Astrocyte (in vitro differentiated cells and primary cell): Measurements from ENCODE around the gene ARIH1. TPM values are rescaled to one million over a fixed set of nuclear protein-coding genes. Genes with fewer than 3 reads are reported as not detected.

Source experiments
- DNase-seq: peaks from one replicate; pipeline ENCODE4 v3.0.0-alpha.2; 2010; ENCODE audit warnings: low read depth
- FAIRE-seq: peaks from 2 replicates; lab custom pipeline; 2011; peaks lifted over from hg19 to GRCh38; lab: Jason Lieb, UNC
- H2AFZ ChIP-seq: 2 replicates; pipeline ENCODE4 v1.6.0; 2012; ENCODE audit warnings: low read depth, low read length, inconsistent platforms
- H3K27ac ChIP-seq: 2 replicates; pipeline ENCODE4 v1.5.1; 2011; ENCODE audit warnings: low read depth, low read length, inconsistent platforms
- H3K27me3 ChIP-seq: 2 replicates; pipeline ENCODE4 v1.6.0; 2011; ENCODE audit warnings: low read length, inconsistent platforms; ENCODE audit not compliant: insufficient read depth
- H3K36me3 ChIP-seq: 2 replicates; pipeline ENCODE4 v1.5.1; 2011; ENCODE audit warnings: low read length, inconsistent platforms; ENCODE audit not compliant: insufficient read depth
- H3K4me1 ChIP-seq: 2 replicates; pipeline ENCODE4 v1.5.1; 2011; ENCODE audit warnings: low read length, inconsistent platforms; ENCODE audit not compliant: insufficient read depth
- H3K4me2 ChIP-seq: 2 replicates; pipeline ENCODE4 v1.6.0; 2012; ENCODE audit warnings: low read length, inconsistent platforms
- H3K4me3 ChIP-seq: 2 replicates; pipeline ENCODE4 v1.5.1; 2011; ENCODE audit warnings: low read depth, mild to moderate bottlenecking, low read length, inconsistent platforms; ENCODE audit not compliant: insufficient read depth
- H3K79me2 ChIP-seq: 2 replicates; pipeline ENCODE4 v1.6.0; 2012; ENCODE audit warnings: mild to moderate bottlenecking, low read length, inconsistent platforms; ENCODE audit not compliant: insufficient read depth
- H3K9ac ChIP-seq: 2 replicates; pipeline ENCODE4 v1.6.0; 2012; ENCODE audit warnings: mild to moderate bottlenecking, low read length, inconsistent platforms
- H3K9me3 ChIP-seq: 2 replicates; pipeline ENCODE4 v1.5.1; 2012; ENCODE audit warnings: low read depth, mild to moderate bottlenecking, low read length, inconsistent platforms; ENCODE audit not compliant: insufficient read depth
- H4K20me1 ChIP-seq: 2 replicates; pipeline ENCODE4 v1.6.0; 2012; ENCODE audit warnings: low read length, inconsistent platforms; ENCODE audit not compliant: insufficient read depth
- H3K27ac Mint-ChIP-seq: one replicate; pipeline ENCODE4 v1.8.0; 2021; ENCODE audit warnings: mild to moderate bottlenecking, mixed read lengths; ENCODE audit not compliant: unreplicated experiment
- H3K27me3 Mint-ChIP-seq: one replicate; pipeline ENCODE4 v1.8.0; 2021; ENCODE audit warnings: low read depth, mixed read lengths; ENCODE audit not compliant: unreplicated experiment
- H3K36me3 Mint-ChIP-seq: one replicate; pipeline ENCODE4 v1.8.0; 2021; ENCODE audit warnings: low read depth, mixed read lengths; ENCODE audit not compliant: unreplicated experiment
- H3K4me1 Mint-ChIP-seq: one replicate; pipeline ENCODE4 v1.8.0; 2021; ENCODE audit warnings: low read depth, mixed read lengths; ENCODE audit not compliant: unreplicated experiment
- H3K4me3 Mint-ChIP-seq: one replicate; pipeline ENCODE4 v1.8.0; 2021; ENCODE audit warnings: mild to moderate bottlenecking, moderate library complexity, mixed read lengths; ENCODE audit not compliant: unreplicated experiment
- H3K9me3 Mint-ChIP-seq: one replicate; pipeline ENCODE4 v1.8.0; 2021; ENCODE audit warnings: mild to moderate bottlenecking, mixed read lengths; ENCODE audit not compliant: unreplicated experiment
- EZH2 ChIP-seq: IDR thresholded peaks from 2 replicates; pipeline ENCODE4 v1.6.1; 2012; ENCODE audit warnings: mild to moderate bottlenecking, low read length, inconsistent platforms; ENCODE audit not compliant: insufficient read depth
- total RNA-seq: library from RNA; stranded (reverse); gene quantifications from 2 replicates; pipeline ENCODE4 v1.2.1, GENCODE V29; 2021
- TF ChIP-seq, protein P1 (sequence below): IDR thresholded peaks from 2 replicates; pipeline ENCODE4 v1.5.1; 2011; ENCODE audit warnings: low read depth, mild to moderate bottlenecking, inconsistent platforms, low read length, moderate library complexity; ENCODE audit not compliant: insufficient read depth

Gene ARIH1
- total RNA-seq, 1 donor from 2014 or later = 212 TPM

DNA sequence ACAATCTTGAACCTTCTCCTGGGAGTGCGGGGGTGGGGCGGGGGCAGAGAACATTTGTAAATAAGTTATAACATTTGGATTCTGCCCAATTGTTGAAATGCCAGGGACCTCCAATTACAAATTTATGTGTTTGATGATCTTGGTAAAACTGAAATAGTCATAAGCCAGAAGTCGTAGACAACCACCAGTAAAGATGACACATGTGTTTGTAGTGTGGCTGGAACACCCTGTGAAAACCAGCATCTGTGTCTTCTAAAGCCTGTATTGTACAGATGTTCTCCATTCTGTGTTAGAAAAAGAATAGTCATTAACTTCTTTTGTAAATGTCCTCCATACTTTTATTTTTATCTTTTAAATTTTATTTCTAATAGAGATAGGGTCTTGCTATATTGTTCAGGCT, 61.8 kb downstream of the ARIH1 start:
- Mint-ChIP-seq H3K4me1 (peaks cover 11% of the 10 kb centered on the region), H3K4me3 (no peak overlapping the region), H3K27me3 (no peaks in the 10 kb centered on the region), H3K27ac (no peak overlapping the region), H3K9me3 (peaks cover 6% of the 10 kb centered on the region), H3K36me3 (peaks cover 5% of the 10 kb centered on the region)
- TF ChIP-seq, protein P1, sequence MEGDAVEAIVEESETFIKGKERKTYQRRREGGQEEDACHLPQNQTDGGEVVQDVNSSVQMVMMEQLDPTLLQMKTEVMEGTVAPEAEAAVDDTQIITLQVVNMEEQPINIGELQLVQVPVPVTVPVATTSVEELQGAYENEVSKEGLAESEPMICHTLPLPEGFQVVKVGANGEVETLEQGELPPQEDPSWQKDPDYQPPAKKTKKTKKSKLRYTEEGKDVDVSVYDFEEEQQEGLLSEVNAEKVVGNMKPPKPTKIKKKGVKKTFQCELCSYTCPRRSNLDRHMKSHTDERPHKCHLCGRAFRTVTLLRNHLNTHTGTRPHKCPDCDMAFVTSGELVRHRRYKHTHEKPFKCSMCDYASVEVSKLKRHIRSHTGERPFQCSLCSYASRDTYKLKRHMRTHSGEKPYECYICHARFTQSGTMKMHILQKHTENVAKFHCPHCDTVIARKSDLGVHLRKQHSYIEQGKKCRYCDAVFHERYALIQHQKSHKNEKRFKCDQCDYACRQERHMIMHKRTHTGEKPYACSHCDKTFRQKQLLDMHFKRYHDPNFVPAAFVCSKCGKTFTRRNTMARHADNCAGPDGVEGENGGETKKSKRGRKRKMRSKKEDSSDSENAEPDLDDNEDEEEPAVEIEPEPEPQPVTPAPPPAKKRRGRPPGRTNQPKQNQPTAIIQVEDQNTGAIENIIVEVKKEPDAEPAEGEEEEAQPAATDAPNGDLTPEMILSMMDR = no peak
- Histone ChIP-seq H3K9me3 (no peaks in the 10 kb centered on the region), H3K36me3 (no peaks in the 10 kb centered on the region), H3K79me2 (peaks cover 87% of the 10 kb centered on the region), H3K4me3 (no peak overlapping the region), H3K27me3 (no peaks in the 10 kb centered on the region), H4K20me1 (peaks cover 68% of the 10 kb centered on the region), H2AFZ (no peak overlapping the region), H3K9ac (no peak overlapping the region), H3K4me2 (no peak overlapping the region), H3K4me1 (no peaks in the 10 kb centered on the region), H3K27ac (no peak overlapping the region)
- DNase-seq (no peak), FAIRE-seq (no peak)

DNA sequence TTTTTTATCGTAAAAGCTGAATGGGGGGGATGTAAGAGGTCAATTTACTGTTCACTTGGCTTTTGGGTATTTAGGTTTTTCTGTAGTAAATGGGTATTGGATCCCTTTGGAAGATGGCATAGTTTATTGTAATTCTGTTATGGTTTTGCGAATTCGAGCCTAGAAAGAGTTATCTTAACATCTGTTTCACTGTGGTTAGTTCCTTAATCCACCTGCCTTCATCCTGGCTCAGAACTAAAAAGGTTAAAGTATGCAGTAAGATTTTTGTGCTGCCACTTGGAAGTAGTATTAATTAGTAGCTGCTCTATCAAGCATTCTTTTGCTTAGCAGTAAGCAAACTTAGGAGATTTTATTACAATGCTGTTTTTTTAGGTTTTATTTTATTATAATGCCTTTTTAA, 62.4 kb downstream of the ARIH1 start:
- Histone ChIP-seq H3K9ac (no peak overlapping the region), H3K79me2 (peaks cover 89% of the 10 kb centered on the region), H3K4me3 (no peak overlapping the region), H3K9me3 (no peaks in the 10 kb centered on the region), H2AFZ (no peak overlapping the region), H3K4me1 (no peaks in the 10 kb centered on the region), H3K4me2 (no peak overlapping the region), H3K27ac (no peak overlapping the region), H4K20me1 (peaks cover 65% of the 10 kb centered on the region), H3K36me3 (no peaks in the 10 kb centered on the region), H3K27me3 (no peaks in the 10 kb centered on the region)
- Mint-ChIP-seq H3K4me1 (peaks cover 11% of the 10 kb centered on the region), H3K36me3 (peaks cover 10% of the 10 kb centered on the region), H3K9me3 (peaks cover 11% of the 10 kb centered on the region), H3K27ac (no peak overlapping the region), H3K27me3 (no peaks in the 10 kb centered on the region), H3K4me3 (no peak overlapping the region)
- FAIRE-seq (no peak), DNase-seq (no peak)
- TF ChIP-seq, protein P1 = no peak
- TF ChIP-seq EZH2 = no peak

DNA sequence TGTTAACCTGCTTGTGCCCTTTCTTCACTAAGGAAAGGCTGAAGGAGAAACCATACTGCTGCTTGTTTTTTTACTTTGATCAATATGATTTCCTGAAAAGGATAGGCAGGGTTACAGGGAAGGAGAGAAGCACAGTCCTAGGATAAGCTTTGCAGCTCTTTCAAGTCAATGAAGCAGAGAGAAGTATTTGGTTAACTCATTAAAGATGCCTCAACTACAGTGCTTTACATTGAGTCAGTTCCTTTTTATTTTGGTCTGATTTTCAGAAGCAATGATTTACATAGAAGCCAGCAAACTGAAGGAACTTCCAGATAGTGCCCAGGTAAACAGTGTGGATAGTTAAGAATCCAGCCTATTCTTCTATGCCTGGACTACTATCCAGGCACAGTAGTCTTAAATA, 64.8 kb downstream of the ARIH1 start:
- H3K4me3 Mint-ChIP-seq = no peak overlapping the region

More for the DNA sequence above, 64.8 kb downstream of the ARIH1 start:
- H3K9me3 Mint-ChIP-seq = peaks cover 11% of the 10 kb centered on the region
- Histone ChIP-seq H3K4me2 (no peak overlapping the region), H3K4me3 (no peak overlapping the region), H3K36me3 (no peaks in the 10 kb centered on the region), H3K9ac (no peak overlapping the region), H3K9me3 (no peaks in the 10 kb centered on the region), H3K27ac (no peak overlapping the region), H2AFZ (no peak overlapping the region), H4K20me1 (peaks cover 52% of the 10 kb centered on the region), H3K79me2 (peaks cover 90% of the 10 kb centered on the region), H3K27me3 (no peaks in the 10 kb centered on the region), H3K4me1 (no peaks in the 10 kb centered on the region)
- TF ChIP-seq EZH2 = no peak
- TF ChIP-seq, protein P1 = no peak
- H3K36me3 Mint-ChIP-seq = peaks cover 13% of the 10 kb centered on the region
- FAIRE-seq (no peak), DNase-seq (no peak)
- peaks cover 9% of the 10 kb centered on the region for H3K4me1 Mint-ChIP-seq
- H3K27ac Mint-ChIP-seq = no peak overlapping the region
- H3K27me3 Mint-ChIP-seq = no peaks in the 10 kb centered on the region
